TTC549 (cell line): ENCODE results near the gene FUT3.

Experiments
- FAIRE-seq: peaks from 2 replicates; lab custom pipeline; 2012; peaks lifted over from hg19 to GRCh38; lab: Jason Lieb, UNC

The FUT3 gene

DNA sequence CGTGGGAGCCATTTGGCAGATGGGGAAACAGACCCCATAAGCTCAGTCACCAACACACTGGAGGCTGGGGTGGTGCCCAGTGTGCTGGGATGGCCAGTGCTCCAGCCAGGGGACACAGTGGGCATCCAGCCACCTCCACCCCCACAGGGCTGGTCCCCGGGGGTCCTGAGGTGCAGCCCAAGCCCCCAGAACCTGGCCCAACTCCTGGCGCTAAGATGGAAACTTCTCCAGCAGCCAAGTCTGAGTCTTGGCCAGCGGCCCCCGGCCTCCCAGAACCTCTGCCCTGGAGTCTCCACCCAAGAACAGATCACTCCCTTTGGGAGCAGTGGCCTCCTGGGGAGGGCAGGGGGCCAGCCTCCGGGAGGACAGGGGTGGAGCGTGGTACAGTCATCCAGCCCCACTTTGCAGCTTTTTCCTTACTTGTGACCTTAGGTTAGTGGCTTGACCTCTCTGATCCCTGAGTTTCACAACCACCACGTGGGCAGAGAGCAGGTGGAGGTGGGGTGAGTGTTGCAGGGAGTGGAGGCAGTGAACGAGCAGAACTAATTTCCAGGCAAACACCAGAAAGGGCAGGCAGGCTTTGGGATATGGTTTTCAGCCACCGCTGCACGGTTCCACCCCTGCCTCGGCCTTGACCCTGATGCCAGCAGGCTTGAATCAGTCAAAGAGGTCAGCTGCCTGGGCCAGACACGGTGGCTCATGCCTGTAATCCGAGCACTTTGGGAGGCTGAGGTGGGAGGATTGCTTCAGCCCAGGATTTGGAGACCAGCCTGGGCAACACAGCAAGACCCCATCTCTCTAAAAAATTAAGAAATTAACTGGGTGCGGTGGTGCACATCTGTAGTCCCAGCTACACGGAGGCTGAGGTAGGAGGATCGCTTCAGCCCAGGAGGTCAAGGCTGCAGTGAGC, 50.6 kb downstream of the FUT3 start:
- no peak for FAIRE-seq

DNA sequence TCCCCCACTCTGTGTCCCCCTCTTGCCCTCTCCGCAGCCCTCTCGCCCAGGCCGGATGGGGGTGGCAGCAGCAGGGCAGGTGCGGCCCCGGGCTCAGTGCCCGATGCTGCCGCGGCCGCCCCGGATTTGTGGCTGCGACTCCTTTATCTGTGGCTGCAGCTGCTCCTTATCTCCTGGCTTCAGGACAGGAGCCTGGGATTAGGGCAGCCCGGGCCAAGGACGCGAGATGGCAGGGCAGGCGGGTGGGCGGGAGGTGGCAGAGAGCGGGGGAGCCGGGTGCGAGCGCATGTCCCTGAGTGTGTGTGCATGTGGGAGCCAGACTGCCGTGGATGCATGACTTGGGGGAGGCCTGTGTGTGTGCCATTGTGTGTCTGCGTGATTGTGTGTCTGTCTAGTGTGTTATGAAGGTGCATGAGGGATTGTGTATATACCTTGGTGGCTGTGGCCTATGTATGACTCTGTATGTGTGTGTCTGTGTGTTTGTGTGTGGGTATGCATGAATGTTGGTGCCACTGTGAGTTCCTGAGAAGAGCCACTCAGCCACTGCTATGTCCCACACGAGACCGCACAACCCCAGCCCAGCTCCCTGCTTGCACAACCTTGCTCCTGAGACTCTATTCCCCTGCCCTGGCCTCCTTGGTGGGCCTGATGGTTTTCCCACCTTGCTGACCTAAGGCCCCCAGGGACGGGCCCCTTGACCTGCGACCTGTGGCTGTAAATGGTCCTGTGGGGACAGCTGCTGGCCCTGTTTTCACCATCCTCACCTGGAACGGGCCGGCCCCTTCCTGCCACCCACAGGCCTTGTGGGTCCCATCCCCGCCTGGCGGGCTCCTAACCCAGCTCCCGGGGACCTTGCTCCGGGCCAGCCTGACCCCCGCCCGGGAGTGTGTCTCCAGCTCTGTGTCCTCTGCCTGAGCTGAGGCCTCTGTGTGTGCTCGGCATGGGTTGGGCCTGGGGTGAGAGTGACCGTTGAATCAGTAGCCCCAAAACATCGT, 51.7 kb downstream of the FUT3 start:
- FAIRE-seq = no peak

DNA sequence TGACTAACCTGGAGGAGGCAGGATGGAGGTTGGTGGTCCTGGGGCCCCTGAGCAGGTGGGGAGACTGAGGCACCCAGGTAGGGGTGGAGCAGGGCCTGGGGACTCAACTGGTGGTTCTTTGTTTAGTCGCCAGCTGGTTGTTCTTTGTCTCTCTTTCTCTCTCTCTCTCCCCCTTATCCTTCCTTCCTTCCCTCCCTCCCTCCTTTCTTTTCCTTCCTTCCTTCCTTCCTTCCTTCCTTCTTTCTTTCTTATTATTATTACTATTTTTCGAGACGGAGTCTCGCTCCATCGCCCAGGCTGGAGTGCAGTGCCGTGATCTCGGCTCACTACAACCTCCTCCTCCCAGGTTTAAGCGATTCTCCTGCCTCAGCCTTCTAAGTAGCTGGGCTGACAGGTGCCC, 53.0 kb downstream of the FUT3 start:
- FAIRE-seq = no peak

DNA sequence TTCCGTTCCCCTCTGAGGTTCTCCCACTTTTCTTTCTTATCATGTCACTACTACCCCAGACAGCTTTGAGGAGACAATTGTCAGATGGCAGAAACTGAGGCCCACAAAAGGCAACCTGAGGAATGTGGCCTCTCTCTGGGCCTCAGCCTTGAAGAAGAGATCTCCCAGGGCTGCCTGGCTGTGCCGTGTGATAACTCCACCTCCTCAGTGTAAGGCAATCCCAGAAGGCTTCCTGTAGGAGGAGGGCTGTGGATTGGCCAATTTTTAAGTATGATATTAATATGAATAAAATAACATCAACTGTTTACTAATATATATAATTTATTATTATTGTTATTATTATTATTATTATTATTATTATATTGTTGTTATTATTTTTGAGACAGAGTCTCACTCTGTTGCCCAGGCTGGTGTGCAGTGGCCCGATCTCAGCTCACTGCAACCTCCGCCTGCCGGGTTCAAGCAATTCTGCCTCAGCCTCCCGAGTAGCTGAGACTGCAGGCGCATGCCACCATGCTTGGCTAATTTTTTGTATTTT, 55.8 kb downstream of the FUT3 start:
- FAIRE-seq = no peak

DNA sequence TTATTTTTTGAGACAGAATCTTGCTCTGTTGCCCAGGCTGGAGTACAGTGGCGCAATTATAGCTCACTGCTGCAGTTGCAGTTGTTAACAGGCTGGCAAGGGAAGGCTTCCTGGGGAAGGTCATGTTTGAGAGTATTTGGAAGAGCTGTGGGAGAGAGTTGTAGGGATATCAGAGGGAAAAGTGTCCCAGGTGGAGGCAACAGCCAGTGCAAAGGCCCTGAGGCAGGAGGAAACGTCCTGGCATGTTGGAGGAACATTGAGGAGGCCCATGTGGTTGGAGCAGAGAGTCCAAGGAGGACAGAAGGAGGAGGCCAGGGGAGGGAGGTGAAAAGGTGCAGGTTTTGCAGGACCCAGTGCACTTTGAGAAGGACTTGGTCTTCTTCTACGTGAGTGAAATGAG, 58.1 kb downstream of the FUT3 start:
- no peak for FAIRE-seq
